IPS-NIHi7 (cell line): ENCODE measurements around the gene PIGV.

Experiments used
- DNase-seq: peaks from one replicate; pipeline ENCODE4 v3.0.0; 2012; ENCODE audit warnings: mixed read lengths; ENCODE audit errors: extremely low spot score

PIGV gene

DNA sequence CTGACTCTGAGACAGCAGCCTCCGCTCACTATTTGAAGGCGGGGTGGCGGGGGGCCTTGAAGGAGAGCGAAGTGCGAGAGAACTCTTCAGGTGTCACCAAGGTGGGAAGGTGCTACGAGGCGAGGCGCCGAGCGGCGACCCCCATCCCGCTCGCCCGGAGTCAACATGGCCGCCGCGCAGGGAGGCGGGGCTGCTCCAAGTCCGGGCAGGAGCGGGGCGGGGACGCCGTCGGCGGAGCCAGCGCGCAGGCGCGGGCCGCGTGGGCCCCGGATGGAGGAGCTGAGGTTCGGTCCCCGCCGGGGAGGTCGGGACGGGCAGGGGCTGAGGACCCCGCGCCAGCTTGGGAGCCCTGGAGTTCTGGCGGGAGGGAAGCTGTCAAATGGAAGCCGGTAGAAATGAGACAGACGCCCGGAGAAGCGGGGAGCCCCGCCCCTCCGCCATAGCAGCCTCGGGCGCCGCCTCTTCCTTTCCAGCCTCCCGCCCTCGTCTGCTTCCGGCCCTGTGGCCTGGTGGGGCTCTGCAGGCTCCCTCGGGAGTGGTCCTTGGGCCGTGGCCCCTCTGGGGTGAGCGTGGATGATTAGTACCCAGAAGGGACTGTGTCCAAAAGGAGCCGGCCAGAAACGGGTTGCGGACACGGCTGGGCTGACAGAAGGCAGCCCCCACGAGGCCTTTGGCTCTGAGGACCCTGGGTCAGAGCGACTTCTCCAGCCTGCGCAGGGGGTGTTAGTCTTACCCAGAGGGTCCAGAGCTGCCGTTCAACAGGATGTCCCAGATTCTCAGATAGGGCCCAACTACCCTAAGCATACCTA, at the start of gene PIGV:
Gene PIGV, plus strand, starts transcription at position 245 of the 809 bp plus-strand sequence. CDS start 2,866 bp downstream, outside the sequence.
- peak; percentile 94 for DNase-seq

- DNase-seq, result no peak
Observed at GRCh38 chr1:26739329-26739914, 48.3 kb upstream of the PIGV start.

- no peak for DNase-seq
Observed at GRCh38 chr1:26740023-26740634, 47.6 kb upstream of the PIGV start.

GRCh38 chr1:26740952-26741351, 46.8 kb upstream of the PIGV start:
- DNase-seq, result no peak

GRCh38 chr1:26743426-26744059, 44.2 kb upstream of the PIGV start:
- DNase-seq, result no peak

GRCh38 chr1:26744075-26744959, 43.4 kb upstream of the PIGV start:
- peak; percentile 68 for DNase-seq

- DNase-seq, result no peak
Observed at GRCh38 chr1:26745191-26745590, 42.6 kb upstream of the PIGV start.

GRCh38 chr1:26747048-26747447, 40.7 kb upstream of the PIGV start:
- no peak for DNase-seq

GRCh38 chr1:26748351-26748750, 39.4 kb upstream of the PIGV start:
- no peak for DNase-seq

GRCh38 chr1:26749458-26749857, 38.3 kb upstream of the PIGV start:
- DNase-seq, result no peak

DNA sequence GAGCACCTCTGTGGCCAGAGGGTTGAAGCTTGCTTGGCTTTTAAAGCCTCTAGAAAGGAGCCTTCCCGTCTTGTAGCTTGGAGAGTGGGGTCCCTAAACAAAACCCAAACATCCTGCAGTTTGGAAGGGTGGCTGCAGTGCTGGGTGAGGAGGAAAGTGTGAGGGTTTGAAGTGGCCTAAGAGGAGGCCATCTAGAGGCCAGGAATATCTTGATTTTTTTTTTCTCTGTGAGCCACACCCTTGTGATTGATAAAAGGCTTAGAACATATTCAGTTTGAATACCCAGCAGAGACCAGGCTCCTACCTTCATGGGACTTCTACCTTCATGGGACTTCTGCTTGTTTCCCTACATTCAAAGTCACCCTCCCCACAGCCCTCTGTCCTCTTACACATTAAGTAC, 37.3 kb upstream of the PIGV start:
- DNase-seq, result no peak

DNA sequence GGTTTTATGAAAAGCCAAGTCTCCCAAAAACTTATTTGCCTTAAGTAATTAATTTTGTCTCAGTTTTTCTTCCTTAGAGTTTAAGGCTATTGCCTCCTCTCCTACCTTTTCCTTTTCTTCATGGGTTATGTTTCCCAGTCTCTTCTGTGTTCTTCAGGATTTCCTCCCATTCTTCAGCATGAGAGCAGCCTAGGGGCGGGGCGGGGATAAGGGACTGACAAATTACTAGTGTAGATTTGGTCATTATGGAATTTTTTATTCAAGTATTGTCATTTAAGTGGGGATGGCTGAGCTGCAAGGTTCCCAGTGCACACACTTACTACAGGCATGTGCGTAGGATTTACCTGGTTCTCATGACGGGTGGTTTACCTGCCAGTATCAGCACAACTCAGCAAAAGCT, 35.2 kb upstream of the PIGV start:
- DNase-seq, result no peak

DNA sequence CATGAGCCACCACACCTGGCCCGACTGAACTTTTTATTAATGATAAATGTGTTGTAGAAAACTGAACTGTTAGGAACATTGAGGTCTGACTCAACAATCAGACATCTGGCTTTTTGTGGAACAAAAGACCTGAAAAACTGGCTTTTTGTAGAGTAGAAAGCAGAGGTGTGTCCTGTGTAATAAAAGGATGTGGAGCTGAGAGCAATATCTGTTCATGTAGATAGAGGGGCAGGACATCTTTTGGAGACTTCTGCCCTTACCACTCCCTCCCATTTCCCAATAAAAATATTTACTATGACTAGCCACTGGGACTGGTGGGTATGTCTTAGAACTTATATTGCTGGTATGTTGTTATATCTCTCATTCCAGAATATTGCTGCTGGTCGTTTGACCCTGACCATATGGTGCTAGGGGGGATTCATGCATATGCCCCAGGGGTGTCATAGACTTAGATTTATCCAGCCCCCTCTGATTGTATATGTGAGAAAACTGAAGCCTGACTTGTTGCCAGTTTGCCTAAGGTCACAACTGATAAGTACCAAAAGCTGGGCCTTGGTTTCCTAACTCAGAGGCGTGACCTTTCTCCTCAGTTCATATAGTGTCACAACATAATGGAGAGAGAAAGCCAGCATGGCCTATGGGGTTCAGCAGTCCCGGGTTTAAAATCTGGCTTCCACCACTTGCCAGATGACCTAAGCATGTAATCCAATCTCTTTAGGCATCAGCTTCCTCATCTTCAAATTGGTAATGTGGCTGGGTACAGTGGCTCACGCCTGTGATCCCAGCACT, 33.5 kb upstream of the PIGV start:
- no peak for DNase-seq

DNA sequence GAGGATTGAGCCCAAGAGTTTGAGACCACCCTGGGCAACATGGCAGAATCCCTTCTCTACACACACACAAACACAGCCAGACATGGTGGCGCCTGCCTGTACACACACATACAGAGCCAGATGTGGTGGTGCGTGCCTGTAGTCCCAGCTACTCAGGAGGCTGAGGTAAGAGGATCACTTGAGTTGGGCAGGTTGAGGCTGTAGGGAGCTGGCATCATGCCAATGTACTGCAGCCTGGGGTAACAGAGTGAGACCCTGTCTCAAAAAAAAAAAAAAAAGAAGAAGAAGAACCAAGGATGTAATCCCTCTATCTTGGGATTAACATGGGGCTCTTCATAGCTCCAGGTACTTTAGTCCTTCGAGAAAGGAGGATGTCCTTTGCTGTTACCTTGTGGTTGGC, 29.4 kb upstream of the PIGV start:
- no peak for DNase-seq

GRCh38 chr1:26759531-26759930, 28.2 kb upstream of the PIGV start:
- DNase-seq, result no peak

GRCh38 chr1:26761217-26761616, 26.5 kb upstream of the PIGV start:
- no peak for DNase-seq

- DNase-seq, result no peak
Observed at GRCh38 chr1:26767714-26768113, 20.0 kb upstream of the PIGV start.

DNA sequence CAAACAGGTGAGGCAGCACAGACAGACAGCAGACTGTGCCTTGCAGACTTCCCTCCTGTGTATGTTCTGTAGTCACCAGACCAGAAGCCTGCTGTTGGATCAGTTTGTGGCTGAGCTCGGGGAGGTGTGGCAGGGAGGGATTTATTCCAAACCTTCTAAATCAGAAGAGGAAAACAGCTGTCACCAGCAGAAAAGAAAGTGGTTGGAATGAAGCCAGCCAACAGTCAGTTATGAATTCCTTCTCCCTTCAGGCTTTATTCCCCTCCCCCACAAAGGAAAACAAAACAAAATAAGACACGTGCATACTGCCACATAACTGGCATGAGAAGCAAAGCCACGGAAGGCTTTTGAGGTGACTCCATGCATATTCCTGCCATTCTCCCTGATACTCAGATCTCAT, 19.0 kb upstream of the PIGV start:
- DNase-seq, result no peak

- no peak for DNase-seq
Observed at GRCh38 chr1:26771285-26771642, 16.5 kb upstream of the PIGV start.

GRCh38 chr1:26771643-26772321, 16.0 kb upstream of the PIGV start:
- DNase-seq, result peak; percentile 48
